GM12874 (cell line): ENCODE data around the gene SCUBE1.

Source experiments
- TF ChIP-seq, protein P1 (sequence below): IDR thresholded peaks from 2 replicates; pipeline ENCODE4 v1.5.1; 2011; ENCODE audit warnings: low read depth, mild to moderate bottlenecking, control low read depth, low read length, moderate library complexity; ENCODE audit not compliant: insufficient read depth

The SCUBE1 gene

DNA sequence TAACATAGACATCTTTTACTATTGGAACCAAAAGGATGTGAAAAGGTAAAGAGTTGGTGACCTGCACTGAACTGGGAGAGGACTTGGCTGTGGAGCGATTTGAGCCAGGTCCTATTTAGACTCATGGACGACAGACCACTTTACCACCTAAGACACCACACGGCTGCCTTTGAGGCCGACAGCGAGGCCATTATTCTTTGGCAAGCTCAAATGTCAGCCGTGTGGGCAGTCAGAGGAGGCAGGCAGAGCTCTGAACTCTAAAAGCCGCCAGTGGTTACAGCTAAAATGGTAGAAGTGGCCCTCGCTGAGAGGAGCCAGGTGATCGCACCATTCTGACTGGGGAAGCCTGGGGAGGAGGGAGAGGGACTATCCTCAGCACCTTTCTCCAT is 50.5 kb downstream of the SCUBE1 start:
- TF ChIP-seq, protein P1, sequence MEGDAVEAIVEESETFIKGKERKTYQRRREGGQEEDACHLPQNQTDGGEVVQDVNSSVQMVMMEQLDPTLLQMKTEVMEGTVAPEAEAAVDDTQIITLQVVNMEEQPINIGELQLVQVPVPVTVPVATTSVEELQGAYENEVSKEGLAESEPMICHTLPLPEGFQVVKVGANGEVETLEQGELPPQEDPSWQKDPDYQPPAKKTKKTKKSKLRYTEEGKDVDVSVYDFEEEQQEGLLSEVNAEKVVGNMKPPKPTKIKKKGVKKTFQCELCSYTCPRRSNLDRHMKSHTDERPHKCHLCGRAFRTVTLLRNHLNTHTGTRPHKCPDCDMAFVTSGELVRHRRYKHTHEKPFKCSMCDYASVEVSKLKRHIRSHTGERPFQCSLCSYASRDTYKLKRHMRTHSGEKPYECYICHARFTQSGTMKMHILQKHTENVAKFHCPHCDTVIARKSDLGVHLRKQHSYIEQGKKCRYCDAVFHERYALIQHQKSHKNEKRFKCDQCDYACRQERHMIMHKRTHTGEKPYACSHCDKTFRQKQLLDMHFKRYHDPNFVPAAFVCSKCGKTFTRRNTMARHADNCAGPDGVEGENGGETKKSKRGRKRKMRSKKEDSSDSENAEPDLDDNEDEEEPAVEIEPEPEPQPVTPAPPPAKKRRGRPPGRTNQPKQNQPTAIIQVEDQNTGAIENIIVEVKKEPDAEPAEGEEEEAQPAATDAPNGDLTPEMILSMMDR: no peak

DNA sequence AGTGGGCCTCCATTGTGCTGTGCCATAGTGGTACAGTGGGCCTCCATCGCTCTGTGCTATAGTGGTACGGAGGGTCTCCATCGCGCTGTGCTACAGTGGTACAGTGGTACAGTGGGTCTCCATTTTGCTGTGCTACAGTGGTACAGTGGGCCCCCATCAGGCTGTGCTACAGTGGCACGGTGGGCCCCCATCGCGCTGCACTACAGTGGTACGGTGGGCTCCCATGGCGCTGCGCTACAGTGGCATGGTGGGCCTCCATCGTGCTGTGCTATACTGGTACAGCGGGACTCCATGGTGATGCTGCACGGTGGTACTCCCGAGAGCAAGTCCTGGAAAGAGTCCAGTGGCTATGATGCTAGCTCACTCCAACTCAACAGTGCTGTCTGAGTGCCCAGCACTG is 51.8 kb downstream of the SCUBE1 start:
- TF ChIP-seq, protein P1: no peak

DNA sequence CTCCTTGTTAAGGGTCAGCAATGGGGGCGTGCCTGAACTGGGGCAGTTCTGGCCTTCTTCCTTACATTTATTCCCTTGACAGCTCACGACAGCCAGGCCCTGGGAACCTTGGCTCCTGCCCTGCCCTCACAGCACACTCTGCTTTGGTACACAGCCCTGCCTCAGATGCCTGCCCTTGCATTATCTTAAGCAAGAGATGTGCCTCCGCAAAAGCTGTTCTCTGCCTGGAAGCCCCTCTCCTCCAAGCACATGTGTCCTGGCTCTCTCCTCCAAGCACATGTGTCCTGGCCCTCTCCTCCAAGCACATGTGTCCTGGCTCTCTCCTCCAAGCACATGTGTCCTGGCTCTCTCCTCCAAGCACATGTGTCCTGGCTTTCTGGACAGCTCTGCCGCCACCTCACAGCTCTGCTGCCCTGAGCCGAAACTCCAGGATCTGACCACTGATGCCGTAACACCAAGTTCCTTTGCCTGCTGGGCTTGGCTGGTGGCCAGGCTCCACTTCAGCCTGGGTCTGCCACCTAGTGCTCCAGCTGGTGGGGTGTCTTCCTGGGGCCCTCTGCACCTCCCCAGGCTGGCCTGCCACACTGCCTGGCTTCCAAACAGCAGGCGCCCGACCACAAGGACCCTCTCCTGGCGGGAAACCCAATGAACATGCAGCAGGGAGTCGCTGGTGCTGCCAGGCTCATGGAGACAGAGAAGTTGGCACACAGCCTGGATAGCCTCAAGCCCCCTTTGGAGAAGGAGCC is 53.0 kb downstream of the SCUBE1 start:
- TF ChIP-seq, protein P1: no peak

DNA sequence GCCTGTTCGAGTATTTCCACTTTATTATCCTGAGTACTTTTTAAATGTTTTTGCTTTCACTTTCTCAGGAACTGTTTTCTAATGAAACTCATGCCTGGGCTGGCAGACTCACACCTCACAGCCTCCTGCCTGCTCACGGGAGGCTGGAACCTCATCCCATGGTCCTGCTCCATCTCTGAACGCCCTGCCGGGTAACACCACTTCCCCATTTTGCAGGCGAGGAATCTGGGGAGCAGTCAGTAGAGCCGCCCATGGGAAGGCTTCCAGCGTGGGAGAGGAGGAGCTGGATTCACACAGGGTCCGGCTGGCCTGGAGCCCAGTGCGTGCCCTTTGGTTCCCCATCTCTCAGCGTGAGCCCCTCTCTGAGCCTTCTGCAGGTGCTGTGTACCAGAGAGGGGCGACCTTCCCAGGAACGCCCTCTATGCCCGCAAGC is 53.6 kb downstream of the SCUBE1 start:
- TF ChIP-seq, protein P1: no peak

DNA sequence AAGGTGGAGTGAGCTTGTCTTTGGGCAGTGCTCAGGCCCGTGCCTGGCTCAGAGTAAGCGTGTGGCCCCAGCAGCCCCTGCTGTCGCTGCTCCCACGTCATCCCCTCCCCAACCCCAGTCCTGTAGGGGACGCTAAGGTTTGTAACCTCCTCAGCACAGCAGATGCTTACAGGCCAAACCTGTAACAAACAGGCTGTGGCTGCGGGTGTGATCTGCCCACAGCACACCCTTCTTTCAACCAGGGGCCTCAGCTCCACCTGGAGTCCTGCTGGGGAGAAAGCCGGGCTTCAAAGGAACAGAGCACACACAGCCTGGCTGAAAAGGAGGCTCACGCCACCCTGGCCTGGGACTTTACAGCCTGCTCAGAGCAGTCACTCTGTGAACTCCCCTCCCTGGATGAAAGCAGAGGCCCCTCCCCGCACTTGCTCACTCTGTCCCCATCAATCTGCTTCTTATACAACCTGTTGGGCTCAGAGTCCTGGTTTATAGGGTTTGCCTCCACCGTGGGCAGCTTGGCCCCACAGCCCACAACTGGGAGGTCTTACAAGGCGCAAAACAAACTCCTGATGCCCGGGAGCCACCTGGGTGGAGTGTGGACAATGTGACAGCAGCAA is 54.3 kb downstream of the SCUBE1 start:
- TF ChIP-seq, protein P1: no peak

DNA sequence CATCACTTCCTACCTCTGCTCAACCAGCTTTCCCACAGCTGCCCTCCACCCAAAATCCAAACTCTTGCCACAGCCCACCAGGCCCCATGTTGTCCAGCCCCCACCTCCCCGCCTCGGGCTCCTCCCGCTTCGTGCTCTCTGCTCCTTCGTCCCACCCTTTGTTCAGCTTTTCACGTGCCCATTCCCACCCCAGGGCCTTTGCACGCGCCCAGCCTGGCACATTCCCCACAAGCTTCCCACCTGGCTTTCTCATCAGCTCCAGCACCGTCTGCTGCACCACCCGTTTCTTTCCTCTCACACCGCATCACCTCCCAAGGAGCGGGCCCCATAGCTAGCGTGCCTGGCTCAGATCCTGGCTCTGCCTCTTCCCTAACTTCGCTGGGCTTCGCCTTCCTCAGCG is 54.8 kb downstream of the SCUBE1 start:
- TF ChIP-seq, protein P1: no peak

DNA sequence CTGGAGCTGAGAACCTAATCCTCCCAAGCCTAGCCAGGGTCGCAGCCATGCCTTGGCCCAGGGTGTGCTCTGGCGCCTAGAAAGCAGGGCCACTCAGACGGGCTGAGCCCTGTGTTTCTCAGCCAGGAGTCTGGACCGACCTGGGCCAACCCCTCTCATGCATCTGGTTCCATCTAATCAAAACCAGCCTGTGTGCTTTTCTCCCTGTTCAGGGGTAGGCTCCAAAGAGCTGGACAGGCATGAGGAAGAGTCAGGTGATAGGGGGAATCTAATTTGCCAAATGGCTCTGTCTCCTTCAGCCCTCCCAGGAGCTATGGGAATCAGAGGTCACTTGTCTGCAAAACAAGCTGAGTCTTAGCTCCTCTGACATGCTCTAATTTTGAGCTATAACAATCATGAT is 55.7 kb downstream of the SCUBE1 start:
- TF ChIP-seq, protein P1: no peak
